HG02885 (cell line): ENCODE results near the gene TRAPPC11.
A peak's percentile ranks its signal among the peaks of the same experiment; 100 is the strongest.
"Not testable (repeated sequence)": the region's sequence is repeated elsewhere in the genome, so short reads cannot be mapped to it uniquely, and the experiment has no call there.

Source experiments
- ATAC-seq: cut with Tn5 transposase; IDR thresholded peaks from one replicate; pipeline ENCODE4 v1.9.1; 2021; ENCODE audit warnings: mild to moderate bottlenecking; ENCODE audit not compliant: unreplicated experiment, poor library complexity

Gene TRAPPC11

GRCh38 chr4:183659029-183659871 is at the start of gene TRAPPC11, which contains the start of gene RWDD4:
Gene TRAPPC11 (plus strand): TSS chr4:183659293. CDS start chr4:183663868, 4,575 bp downstream.
Gene RWDD4 (minus strand): TSS chr4:183659185. CDS start chr4:183658952, 233 bp downstream.
- ATAC-seq, result peak; percentile 99

- ATAC-seq, result no peak
Measured at GRCh38 chr4:183610033-183610432, 49.1 kb upstream of the TRAPPC11 start.

- ATAC-seq, result no peak
Measured at GRCh38 chr4:183610613-183611012, 48.5 kb upstream of the TRAPPC11 start.

GRCh38 chr4:183611210-183611830 is 47.8 kb upstream of the TRAPPC11 start:
- ATAC-seq, result no peak

GRCh38 chr4:183612329-183613250 is 46.5 kb upstream of the TRAPPC11 start:
- no peak for ATAC-seq

GRCh38 chr4:183617075-183617474 is 42.0 kb upstream of the TRAPPC11 start:
- no peak for ATAC-seq

GRCh38 chr4:183618681-183619080 is 40.4 kb upstream of the TRAPPC11 start:
- no peak for ATAC-seq

- ATAC-seq, result no peak
Measured at GRCh38 chr4:183620421-183620820, 38.7 kb upstream of the TRAPPC11 start.

- no peak for ATAC-seq
Measured at GRCh38 chr4:183621875-183622274, 37.2 kb upstream of the TRAPPC11 start.

GRCh38 chr4:183624548-183624947 is 34.5 kb upstream of the TRAPPC11 start:
- ATAC-seq, result no peak

GRCh38 chr4:183626168-183626567 is 32.9 kb upstream of the TRAPPC11 start:
- ATAC-seq, result no peak

- ATAC-seq, result not testable (repeated sequence)
Measured at GRCh38 chr4:183627286-183627685, 31.8 kb upstream of the TRAPPC11 start.

- no peak for ATAC-seq
Measured at GRCh38 chr4:183627979-183628588, 31.0 kb upstream of the TRAPPC11 start.

- ATAC-seq, result no peak
Measured at GRCh38 chr4:183631577-183632198, 27.4 kb upstream of the TRAPPC11 start.

- no peak for ATAC-seq
Measured at GRCh38 chr4:183632689-183633088, 26.4 kb upstream of the TRAPPC11 start.

GRCh38 chr4:183633476-183634400 is 25.4 kb upstream of the TRAPPC11 start:
- no peak for ATAC-seq

- ATAC-seq, result no peak
Measured at GRCh38 chr4:183635321-183635720, 23.8 kb upstream of the TRAPPC11 start.

GRCh38 chr4:183635741-183636140 is 23.4 kb upstream of the TRAPPC11 start:
- ATAC-seq, result no peak

- ATAC-seq, result no peak
Measured at GRCh38 chr4:183636503-183636902, 22.6 kb upstream of the TRAPPC11 start.
